ENCODE measurements around the gene LONP2.
"Not testable (repeated sequence)": the region's sequence is repeated elsewhere in the genome, so short reads cannot be mapped to it uniquely, and the experiment has no call there.

Gene LONP2

GRCh38 chr16:48291754-48292153, 47.7 kb downstream of the LONP2 start:
- no peak for DNase-seq (ENCODE audit: low spot score)

GRCh38 chr16:48292452-48292851, 48.4 kb downstream of the LONP2 start:
- no peak for DNase-seq (ENCODE audit: low spot score)

GRCh38 chr16:48294724-48295123, 50.6 kb downstream of the LONP2 start:
- no peak for DNase-seq (ENCODE audit: low spot score)

- no peak for DNase-seq (ENCODE audit: low spot score)
Measured at GRCh38 chr16:48295488-48296281, 51.6 kb downstream of the LONP2 start.

- DNase-seq (ENCODE audit: low spot score) = no peak
Measured at GRCh38 chr16:48299471-48299870, 55.4 kb downstream of the LONP2 start.

GRCh38 chr16:48300391-48300856, 56.3 kb downstream of the LONP2 start:
- DNase-seq (ENCODE audit: low spot score) = peak; percentile 79

- DNase-seq (ENCODE audit: low spot score) = no peak
Measured at GRCh38 chr16:48308535-48308934, 64.4 kb downstream of the LONP2 start.

GRCh38 chr16:48310908-48311641, 67.0 kb downstream of the LONP2 start:
- no peak for DNase-seq (ENCODE audit: low spot score)

- not testable (repeated sequence) for DNase-seq (ENCODE audit: low spot score)
Measured at GRCh38 chr16:48313905-48314304, 69.8 kb downstream of the LONP2 start.

- no peak for DNase-seq (ENCODE audit: low spot score)
Measured at GRCh38 chr16:48317026-48317425, 72.9 kb downstream of the LONP2 start.

GRCh38 chr16:48317614-48318315, 73.7 kb downstream of the LONP2 start:
- peak; percentile 59 for DNase-seq (ENCODE audit: low spot score)

GRCh38 chr16:48318630-48319029, 74.5 kb downstream of the LONP2 start:
- DNase-seq (ENCODE audit: low spot score) = peak; percentile 17

GRCh38 chr16:48321317-48322036, 77.4 kb downstream of the LONP2 start:
- no peak for DNase-seq (ENCODE audit: low spot score)

GRCh38 chr16:48323783-48324775, 80.0 kb downstream of the LONP2 start:
- DNase-seq (ENCODE audit: low spot score) = peak; percentile 23

- DNase-seq (ENCODE audit: low spot score) = no peak
Measured at GRCh38 chr16:48326915-48327314, 82.8 kb downstream of the LONP2 start.

GRCh38 chr16:48329138-48329537, 85.0 kb downstream of the LONP2 start:
- DNase-seq (ENCODE audit: low spot score) = no peak

- peak; percentile 19 for DNase-seq (ENCODE audit: low spot score)
Measured at GRCh38 chr16:48330189-48330840, 86.2 kb downstream of the LONP2 start.

- DNase-seq (ENCODE audit: low spot score) = no peak
Measured at GRCh38 chr16:48330841-48331192, 86.7 kb downstream of the LONP2 start.

GRCh38 chr16:48332978-48333377, 88.9 kb downstream of the LONP2 start:
- no peak for DNase-seq (ENCODE audit: low spot score)

- no peak for DNase-seq (ENCODE audit: low spot score)
Measured at GRCh38 chr16:48334325-48334724, 90.2 kb downstream of the LONP2 start.

All from GM03348 (cell line).